NCI-H187 treated with DMSO at 0.1 percent for 48 hours (cell line): ENCODE measurements around the gene BBOF1.
"Not testable (repeated sequence)": the region's sequence is repeated elsewhere in the genome, so short reads cannot be mapped to it uniquely, and the experiment has no call there.

ENCODE experiments used
- DNase-seq: peaks from one replicate; lab custom pipeline; 2025; lab: John Stamatoyannopoulos, UW

Gene BBOF1

GRCh38 chr14:74018586-74019407, at the start of gene BBOF1, which contains the start of gene ENTPD5:
Gene BBOF1 (plus strand): TSS chr14:74019349. CDS start chr14:74019479, 130 bp downstream.
Gene ENTPD5 (minus strand): TSS chr14:74019288. CDS start chr14:73988102, 31,186 bp downstream.
- DNase-seq: peak; percentile 16

GRCh38 chr14:73973497-73973896, 45.7 kb upstream of the BBOF1 start:
- peak; percentile 16 for DNase-seq

GRCh38 chr14:73976125-73976524, 43.0 kb upstream of the BBOF1 start:
- no peak for DNase-seq

- no peak for DNase-seq
Measured at GRCh38 chr14:73977896-73978295, 41.3 kb upstream of the BBOF1 start.

GRCh38 chr14:73988065-73988464, 31.1 kb upstream of the BBOF1 start:
- no peak for DNase-seq

- not testable (repeated sequence) for DNase-seq
Measured at GRCh38 chr14:73988656-73989055, 30.5 kb upstream of the BBOF1 start.

- DNase-seq: no peak
Measured at GRCh38 chr14:73991092-73991491, 28.1 kb upstream of the BBOF1 start.

GRCh38 chr14:73994926-73995325, 24.2 kb upstream of the BBOF1 start:
- not testable (repeated sequence) for DNase-seq

GRCh38 chr14:73995977-73996378, 23.2 kb upstream of the BBOF1 start:
- no peak for DNase-seq

GRCh38 chr14:73996731-73997107, 22.4 kb upstream of the BBOF1 start:
- no peak for DNase-seq

GRCh38 chr14:73997108-73997943, 21.8 kb upstream of the BBOF1 start:
- DNase-seq: no peak

GRCh38 chr14:73997944-73998447, 21.2 kb upstream of the BBOF1 start:
- DNase-seq: no peak

GRCh38 chr14:73998726-73999125, 20.4 kb upstream of the BBOF1 start:
- DNase-seq: no peak

GRCh38 chr14:74005664-74006063, 13.5 kb upstream of the BBOF1 start:
- not testable (repeated sequence) for DNase-seq

GRCh38 chr14:74008843-74009499, 10.2 kb upstream of the BBOF1 start:
- DNase-seq: no peak

GRCh38 chr14:74014299-74014698, 4.8 kb upstream of the BBOF1 start:
- DNase-seq: no peak

- no peak for DNase-seq
Measured at GRCh38 chr14:74015176-74015575, 4.0 kb upstream of the BBOF1 start.

- no peak for DNase-seq
Measured at GRCh38 chr14:74015963-74016362, 3.2 kb upstream of the BBOF1 start.

GRCh38 chr14:74018174-74018585, 969 bp upstream of the BBOF1 start:
- no peak for DNase-seq

GRCh38 chr14:74019408-74020137, 424 bp downstream of the BBOF1 start:
- no peak for DNase-seq

- no peak for DNase-seq
Measured at GRCh38 chr14:74022346-74022745, 3.2 kb downstream of the BBOF1 start.
